Measurements from ENCODE around the gene SPATS2. TPM values are rescaled to one million over a fixed set of nuclear protein-coding genes. Genes with fewer than 3 reads are reported as not detected.
A peak's percentile ranks its signal among the peaks of the same experiment; 100 is the strongest.

The SPATS2 gene
- total RNA-seq, 1 donor from 2014 or later = 13.8 TPM

DNA sequence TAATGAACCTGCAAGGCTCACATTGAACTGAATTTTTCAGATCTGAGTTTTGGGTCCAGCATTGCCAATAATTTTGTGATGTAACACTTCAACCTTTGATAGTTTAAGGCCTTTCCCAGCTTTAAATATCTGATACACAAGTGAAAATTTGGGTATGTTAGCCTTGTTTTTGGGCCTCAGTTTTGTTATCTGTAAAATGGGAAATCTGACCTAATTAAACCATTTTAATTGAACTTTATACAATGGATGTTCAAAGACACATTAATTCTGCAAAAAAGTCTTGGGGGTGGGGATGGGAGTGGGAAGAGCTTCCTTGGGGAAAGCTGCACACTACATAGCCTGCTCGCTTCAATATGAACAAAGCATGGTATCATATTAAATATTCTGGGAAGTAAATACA, 5.2 kb upstream of the SPATS2 start:
- TF ChIP-seq, protein P1, sequence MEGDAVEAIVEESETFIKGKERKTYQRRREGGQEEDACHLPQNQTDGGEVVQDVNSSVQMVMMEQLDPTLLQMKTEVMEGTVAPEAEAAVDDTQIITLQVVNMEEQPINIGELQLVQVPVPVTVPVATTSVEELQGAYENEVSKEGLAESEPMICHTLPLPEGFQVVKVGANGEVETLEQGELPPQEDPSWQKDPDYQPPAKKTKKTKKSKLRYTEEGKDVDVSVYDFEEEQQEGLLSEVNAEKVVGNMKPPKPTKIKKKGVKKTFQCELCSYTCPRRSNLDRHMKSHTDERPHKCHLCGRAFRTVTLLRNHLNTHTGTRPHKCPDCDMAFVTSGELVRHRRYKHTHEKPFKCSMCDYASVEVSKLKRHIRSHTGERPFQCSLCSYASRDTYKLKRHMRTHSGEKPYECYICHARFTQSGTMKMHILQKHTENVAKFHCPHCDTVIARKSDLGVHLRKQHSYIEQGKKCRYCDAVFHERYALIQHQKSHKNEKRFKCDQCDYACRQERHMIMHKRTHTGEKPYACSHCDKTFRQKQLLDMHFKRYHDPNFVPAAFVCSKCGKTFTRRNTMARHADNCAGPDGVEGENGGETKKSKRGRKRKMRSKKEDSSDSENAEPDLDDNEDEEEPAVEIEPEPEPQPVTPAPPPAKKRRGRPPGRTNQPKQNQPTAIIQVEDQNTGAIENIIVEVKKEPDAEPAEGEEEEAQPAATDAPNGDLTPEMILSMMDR (IDR thresholded peaks at IDR 0.05) = no peak
- no peaks in the 10 kb centered on the region for H3K36me3 ChIP-seq
- intact Hi-C loops (cut with DNase I) = no loop called here

DNA sequence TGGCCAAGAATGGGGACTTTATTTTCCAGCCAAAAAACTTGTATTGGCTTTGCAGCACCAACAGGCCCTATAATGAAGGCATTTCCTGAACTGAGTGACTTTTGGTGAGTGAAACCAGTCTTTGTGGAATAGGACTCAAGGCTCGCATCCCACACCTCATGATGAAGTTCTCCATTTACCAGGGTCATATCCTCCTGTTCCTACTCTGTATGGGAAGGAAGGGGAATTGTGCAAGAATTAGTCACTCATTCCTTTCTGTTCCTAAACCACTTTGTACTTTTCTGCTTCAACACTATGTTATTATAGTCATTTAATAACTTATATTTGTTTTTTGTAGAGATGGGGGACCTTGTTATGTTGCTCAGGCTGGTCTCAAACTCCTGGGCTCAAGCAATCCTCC, 2.3 kb upstream of the SPATS2 start:
- Histone ChIP-seq H3K36me3 (no peaks in the 10 kb centered on the region), H3K4me1 (peaks cover 4 to 6% of the 10 kb centered on the region in 2 donors), H3K4me3 (no peak overlapping the region), H3K27me3 (no peaks in the 10 kb centered on the region), H3K27ac (no peak overlapping the region), H3K9me3 (no peaks in the 10 kb centered on the region)
- DNase-seq (ENCODE audit: low spot score in 2 of 2) = no peak
- TF ChIP-seq, protein P1 (IDR thresholded peaks at IDR 0.05) = no peak
- intact Hi-C loops (cut with DNase I) = no loop called here

More for the DNA sequence above, 5.2 kb upstream of the SPATS2 start:
- H3K4me1 ChIP-seq = peaks cover 4 to 8% of the 10 kb centered on the region in 2 donors
- H3K9me3 ChIP-seq = no peaks in the 10 kb centered on the region
- no peak overlapping the region for H3K4me3 ChIP-seq
- no peak overlapping the region for H3K27ac ChIP-seq
- no peaks in the 10 kb centered on the region for H3K27me3 ChIP-seq
- DNase-seq (ENCODE audit: low spot score in 2 of 2) = no peak

DNA sequence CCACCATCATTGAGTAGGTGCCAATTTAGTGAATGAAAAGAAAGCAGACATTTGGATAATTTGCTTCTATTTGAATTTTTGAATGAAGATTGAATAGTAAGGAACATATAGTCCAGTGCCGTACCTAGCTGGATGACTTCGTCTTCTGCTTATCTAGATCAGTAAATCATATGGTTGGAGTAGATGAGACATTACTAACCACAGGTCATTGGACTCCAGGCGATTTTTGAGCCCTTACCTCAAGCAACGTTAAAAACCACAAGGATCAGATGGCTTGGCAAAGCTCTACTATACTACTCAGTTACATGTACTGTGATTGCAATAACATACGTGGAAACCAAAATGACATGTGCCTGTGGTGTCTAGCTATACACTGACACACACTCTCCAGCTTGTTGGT, 1.7 kb upstream of the SPATS2 start:
- H3K27me3 ChIP-seq = no peaks in the 10 kb centered on the region
- DNase-seq (ENCODE audit: low spot score in 2 of 2) = no peak
- TF ChIP-seq, protein P1 (IDR thresholded peaks at IDR 0.05) = no peak
- peaks cover 4 to 6% of the 10 kb centered on the region in 2 donors for H3K4me1 ChIP-seq
- intact Hi-C loops (cut with DNase I) = no loop called here
- H3K27ac ChIP-seq = no peak overlapping the region
- peak overlapping the region in 1 of 2 donors; percentile 94 for H3K4me3 ChIP-seq
- no peaks in the 10 kb centered on the region for H3K36me3 ChIP-seq
- no peaks in the 10 kb centered on the region for H3K9me3 ChIP-seq

DNA sequence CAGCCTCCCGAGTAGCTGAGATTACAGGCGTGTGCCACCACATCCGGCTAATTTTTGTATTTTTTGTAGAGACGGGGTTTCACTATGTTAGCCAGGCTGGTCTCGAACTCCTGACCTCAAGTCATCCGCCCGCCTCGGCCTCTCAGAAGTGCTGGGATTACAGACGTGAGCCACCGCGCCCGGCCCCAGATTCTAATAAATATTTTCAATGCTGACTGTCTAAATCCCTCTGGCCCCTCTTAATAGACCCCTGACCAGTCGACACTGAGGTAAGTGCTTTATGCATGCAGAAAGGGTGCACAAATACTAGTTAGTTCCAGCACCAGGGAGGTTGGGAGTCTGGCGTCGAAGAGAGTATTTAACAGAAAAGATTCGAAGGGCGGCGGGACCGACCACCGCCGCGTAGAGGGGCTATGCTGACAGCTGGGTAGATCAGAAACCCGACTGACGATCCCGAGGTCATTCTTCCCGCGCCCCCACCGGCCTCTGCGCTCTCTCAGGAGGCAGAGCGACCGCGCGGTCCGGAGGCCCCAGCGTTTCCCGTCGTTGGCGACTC, 1.1 kb upstream of the SPATS2 start:
- Histone ChIP-seq H3K27ac (peak overlapping the region; percentile 90 to 98), H3K36me3 (no peaks in the 10 kb centered on the region), H3K4me1 (peaks cover 4 to 6% of the 10 kb centered on the region in 2 donors), H3K9me3 (no peaks in the 10 kb centered on the region), H3K4me3 (peak overlapping the region; percentile 58 to 94), H3K27me3 (no peaks in the 10 kb centered on the region)
- no peak for DNase-seq (ENCODE audit: low spot score in 2 of 2)
- TF ChIP-seq, protein P1 (IDR thresholded peaks at IDR 0.05) = no peak
- intact Hi-C loops (cut with DNase I) = loop anchor here (2.0 kb wide), 1 partner anchor 341 kb away; the partner anchor contains the start of gene FMNL3

DNA sequence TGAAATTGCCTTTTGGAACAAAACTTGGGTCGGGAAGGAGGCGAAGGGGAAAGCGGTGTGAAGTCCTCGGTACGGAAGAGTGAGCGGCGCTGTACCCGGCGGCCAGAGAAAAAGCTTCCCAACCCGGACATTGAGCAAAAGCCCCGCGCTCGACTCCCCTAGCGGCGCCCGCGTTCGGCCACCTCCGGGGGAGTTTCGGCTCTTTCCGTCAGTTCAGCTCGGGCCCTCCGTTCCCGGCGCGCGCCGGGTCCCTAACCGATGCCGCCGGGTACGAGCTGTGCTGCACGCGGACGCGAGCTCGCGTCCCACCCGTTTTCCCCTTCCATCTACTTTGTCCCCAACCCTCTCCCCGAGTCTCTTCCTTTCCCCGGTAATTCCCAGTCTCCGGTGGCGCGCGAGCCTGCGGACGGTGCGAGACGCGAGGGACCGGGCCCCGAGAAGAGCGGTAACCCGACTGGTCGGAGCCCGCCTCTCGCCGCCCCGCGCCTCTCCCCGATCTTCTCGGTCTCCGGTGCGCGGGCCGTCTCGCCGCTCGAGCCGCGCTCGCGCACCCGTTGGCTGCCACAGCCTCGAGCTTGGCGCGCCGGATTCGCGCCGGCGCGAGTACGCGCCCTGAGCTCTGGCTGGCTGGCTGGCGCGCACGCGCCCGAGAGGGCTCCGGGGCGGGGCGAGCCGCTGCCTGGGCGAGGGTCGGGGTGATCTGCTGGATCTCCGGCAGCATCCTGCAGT, 446 bp upstream of the SPATS2 start:
- intact Hi-C loops (cut with DNase I) = loop anchor here (1.0 to 2.0 kb wide), 2 partner anchors 9 to 340 kb away; partner anchors contain the start of gene FMNL3

More for the DNA sequence above, 446 bp upstream of the SPATS2 start:
- Histone ChIP-seq H3K4me1 (peaks cover 4 to 6% of the 10 kb centered on the region in 2 donors), H3K36me3 (no peaks in the 10 kb centered on the region), H3K9me3 (no peaks in the 10 kb centered on the region), H3K4me3 (peak overlapping the region; percentile 58 to 94), H3K27ac (peak overlapping the region; percentile 90 to 98), H3K27me3 (no peaks in the 10 kb centered on the region)
- TF ChIP-seq, protein P1 (IDR thresholded peaks at IDR 0.05) = peak in 2 of 3 experiments; percentile 20 to 37
- DNase-seq (ENCODE audit: low spot score in 2 of 2) = peak; percentile 80 to 88
